CMK (cell line): Measurements from ENCODE around the gene CENPO.

Experiments
- DNase-seq: peaks from one replicate; pipeline ENCODE4 v3.0.0-alpha.2; 2010; ENCODE audit warnings: low read depth

CENPO gene, protein sequence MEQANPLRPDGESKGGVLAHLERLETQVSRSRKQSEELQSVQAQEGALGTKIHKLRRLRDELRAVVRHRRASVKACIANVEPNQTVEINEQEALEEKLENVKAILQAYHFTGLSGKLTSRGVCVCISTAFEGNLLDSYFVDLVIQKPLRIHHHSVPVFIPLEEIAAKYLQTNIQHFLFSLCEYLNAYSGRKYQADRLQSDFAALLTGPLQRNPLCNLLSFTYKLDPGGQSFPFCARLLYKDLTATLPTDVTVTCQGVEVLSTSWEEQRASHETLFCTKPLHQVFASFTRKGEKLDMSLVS

DNA sequence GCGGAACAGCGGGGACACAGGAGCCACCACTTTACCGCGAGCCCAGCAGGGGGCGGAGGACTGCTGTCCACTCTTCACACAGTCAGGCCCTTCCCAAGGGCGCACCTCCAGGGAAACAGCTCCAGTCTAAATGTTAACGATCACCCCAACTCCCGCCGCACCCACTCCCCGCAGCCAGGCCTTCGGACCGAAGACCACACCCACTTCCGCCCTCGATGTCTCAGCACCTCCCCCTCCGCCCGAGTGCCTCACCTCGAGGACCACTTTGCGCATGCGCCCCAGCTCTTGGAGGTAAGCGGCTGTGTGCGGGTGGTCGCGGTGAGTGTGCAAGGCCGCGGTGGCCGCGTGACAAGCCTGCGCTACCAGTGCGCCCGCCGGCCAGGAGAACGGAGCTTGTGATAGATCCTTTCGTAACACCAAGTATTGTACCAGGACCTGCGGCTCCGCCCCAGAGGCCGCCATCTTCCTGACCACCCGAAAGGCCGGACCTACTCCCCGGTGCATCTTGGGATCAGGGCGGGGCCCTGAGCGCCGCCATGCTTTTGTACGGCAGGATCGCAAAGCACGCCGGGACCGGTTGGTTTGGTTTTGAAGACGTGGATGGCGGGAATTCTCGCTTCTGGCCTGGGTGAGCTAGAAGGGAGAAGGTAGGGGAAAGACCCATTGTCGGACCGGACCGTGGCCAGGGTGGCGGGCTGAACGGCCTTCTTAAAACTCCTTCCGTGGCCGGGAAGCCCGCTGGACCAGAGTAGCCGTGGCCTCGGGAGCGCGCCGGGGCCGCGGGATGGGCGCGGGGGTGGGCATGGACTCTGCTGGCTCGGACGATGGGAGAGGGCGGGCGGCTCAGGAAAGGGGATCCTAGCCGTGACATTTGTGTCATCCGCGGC lies at the start of gene CENPO, which contains the start of gene PTRHD1:
Gene CENPO (plus strand): TSS at position 552 of the 887 bp plus-strand sequence. CDS start 495 bp downstream, outside the sequence.
Gene PTRHD1 (minus strand): TSS at position 518 of the 887 bp plus-strand sequence. CDS start 14 bp downstream, at position 504.
- peak; percentile 99 for DNase-seq

DNA sequence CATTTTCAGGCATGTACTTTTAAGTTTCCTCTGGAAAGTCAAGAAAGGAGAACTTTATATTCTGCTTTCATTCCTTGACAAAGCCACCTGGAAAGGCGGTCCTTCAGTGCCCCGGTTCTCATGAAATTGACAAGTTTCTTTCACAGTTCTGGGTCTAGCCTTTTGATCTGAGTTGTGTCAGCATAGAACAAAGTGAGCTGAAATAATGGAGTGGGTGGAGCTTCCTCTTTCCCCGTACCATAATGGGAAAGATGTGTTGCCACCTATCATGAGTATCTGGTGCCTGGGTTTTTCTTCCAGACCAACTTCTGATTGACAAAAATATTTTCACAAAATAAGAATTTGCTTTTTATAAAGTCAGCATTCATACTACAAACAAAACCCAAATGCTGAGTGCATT lies 49.3 kb upstream of the CENPO start:
- no peak for DNase-seq

DNA sequence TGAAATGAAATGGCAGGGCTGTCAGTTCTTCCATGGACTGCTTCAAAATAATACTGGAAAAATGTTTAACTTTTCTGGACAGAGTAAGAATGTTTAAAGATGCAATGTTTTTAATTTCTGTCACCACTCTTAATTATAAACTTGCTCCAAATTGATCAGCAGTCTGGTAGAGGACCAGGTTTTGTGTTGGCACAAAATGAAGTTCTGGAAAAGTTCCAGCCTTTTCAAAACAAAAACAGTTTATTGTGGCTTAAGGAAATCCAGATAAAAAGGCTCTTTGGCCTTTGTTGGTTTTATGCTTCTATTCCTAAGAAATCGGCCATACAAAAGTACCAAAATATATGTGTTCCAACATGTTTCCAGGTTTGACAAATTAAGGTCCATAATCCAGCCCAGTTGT lies 48.9 kb upstream of the CENPO start:
- no peak for DNase-seq

DNA sequence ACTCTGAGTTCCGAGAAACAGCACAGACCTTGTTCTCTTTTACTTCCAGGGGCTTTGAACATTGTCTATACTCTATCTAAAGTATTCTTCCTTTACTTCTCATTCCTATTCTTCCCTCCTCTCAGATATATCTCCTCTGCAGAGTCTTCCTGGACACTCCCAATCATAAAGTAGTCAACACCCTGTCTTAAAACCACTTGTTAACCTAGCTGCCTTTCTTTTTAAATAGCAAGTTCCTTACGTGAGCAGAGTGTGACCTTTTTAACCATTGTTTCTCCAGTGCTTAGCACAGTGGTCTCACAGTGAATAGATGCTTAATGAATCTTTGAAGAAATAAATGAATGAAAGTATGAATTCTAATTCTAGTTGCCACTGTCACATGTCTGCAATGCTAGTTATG lies 47.4 kb upstream of the CENPO start:
- DNase-seq: no peak

DNA sequence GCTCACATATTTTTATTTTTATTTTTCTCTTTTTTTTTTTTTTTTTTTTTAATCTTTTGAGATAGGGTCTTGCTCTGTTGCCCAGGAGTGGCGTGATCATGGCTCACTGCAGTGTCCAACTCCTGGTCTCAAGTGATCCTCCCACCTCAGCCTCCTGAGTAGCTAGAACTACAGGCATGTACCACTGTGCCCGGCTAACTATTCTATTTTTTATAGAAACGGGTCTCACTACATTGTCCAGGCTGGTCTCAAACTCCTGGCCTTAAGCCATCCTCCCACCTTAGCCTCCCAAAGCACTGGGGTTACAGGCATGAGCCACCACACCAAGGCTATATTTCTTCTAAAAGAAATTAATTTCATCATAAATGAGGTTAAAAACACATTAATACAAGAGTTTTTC lies 45.9 kb upstream of the CENPO start:
- DNase-seq: no peak

DNA sequence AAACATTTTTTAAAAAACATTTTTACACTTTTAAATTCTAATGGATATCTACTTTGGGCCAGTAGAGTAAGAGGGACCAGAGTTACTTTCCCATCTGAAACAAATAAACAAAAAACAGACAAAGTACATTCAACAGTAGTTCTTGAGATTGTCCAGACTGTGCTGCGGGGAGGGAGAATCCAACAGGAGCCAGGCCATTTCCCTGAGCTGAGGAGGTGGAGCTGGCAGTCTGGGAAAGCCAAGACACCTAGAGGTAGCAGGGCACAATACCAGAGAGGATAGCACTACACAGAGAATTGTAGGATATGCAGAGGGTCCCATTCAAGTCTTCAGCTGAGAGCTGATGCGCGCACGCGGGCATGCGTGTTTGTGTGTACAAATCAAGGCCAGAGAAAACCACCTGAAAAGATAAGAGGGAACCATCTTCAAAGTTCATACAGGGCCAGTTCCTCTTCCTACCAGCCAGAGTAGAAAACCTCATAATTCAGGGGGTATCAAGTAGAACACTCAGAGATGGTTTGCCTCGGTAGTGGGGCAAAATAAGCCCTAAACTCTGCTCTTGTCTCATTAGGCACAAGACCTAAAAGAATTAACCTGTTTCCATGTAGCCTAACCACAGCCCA lies 44.0 kb upstream of the CENPO start:
- DNase-seq: no peak

DNA sequence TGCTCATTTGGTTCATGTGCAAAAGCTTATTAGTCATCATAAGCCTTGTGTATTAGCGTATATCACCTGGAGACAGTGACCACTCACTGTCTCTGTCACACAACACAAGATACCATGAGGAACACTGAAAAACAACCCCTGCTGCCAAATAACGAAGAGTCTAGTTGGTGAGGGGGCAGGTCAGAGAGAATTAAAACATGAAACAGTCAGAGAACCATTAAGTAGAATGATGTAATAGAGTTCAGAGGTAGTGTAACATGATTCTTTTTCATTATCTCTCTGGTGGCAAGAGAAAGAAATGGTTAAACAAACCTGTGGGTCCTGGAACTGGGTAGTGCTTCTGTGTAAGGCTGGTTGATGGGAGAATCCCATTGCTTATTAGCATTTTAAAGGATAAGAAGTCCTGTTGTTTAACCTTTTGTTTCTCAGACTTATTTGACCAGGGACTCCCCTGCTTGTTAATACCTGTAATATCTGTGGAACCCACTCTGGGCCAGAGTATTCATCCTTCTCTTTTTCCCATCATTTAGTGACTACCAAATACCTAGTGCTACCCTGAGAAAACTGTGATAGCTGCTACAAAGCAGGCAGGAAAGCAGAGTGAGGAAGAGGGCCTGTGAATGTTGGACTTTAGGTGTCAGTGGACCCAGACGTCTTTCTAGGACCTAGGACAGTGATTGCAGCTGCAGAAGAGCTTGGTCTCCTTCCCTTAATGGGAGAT lies 38.1 kb upstream of the CENPO start:
- DNase-seq: no peak

DNA sequence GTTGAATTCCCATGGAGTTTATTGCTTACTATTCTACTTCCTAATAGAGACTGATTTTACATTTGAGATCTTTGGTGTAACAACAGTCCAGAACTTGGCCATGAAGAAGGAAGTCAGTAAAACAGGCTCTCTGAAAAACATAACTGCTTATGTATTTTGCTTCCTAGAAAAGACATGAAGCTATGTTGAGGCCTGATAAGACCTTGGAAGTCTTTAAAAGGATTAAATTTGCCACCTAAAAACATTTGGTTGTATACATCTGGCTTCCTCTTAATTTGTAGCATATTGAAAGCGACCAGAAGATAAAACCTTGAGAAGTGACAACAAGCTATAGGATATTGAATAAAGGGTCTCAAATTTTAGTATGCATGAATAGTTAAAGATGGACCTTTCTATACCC lies 36.4 kb upstream of the CENPO start:
- no peak for DNase-seq

DNA sequence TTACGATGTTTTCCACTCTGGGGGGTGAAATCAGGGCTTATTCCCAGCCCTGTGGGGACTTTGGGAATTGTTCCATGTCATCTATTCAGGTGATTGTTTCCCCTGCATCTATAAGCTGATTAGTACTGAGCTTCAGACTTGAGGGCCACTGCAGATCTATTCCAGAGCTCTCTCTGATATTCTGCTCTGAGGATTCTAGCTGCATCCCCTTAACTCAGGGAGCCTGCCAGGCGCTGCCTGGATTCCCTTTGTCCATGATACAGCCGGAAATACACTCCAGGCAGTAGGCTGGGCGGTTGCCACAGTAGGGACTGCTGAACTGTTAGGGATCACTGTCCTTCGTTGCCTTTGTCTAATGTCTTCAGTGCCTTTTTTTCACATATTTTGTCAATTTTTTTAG lies 31.4 kb upstream of the CENPO start:
- no peak for DNase-seq

DNA sequence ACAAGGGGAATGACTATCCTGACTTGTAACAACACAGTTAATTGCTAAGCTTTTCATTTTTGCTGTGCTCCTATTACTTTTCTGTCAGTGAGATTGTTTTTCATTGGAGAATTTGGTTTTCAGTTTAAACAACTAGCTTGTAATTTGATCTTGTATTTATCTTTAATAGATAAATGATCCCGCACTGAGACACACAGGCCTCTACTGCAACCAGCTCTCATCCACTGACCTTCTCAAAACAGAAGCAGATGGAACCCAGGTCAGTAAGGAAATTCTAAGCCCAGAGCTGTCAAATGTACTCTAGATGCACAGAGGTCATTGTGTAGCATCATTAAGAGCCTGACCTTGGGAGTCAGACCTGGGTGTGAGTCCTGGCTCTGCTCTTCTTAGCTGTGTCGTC lies 30.7 kb upstream of the CENPO start:
- DNase-seq: no peak

DNA sequence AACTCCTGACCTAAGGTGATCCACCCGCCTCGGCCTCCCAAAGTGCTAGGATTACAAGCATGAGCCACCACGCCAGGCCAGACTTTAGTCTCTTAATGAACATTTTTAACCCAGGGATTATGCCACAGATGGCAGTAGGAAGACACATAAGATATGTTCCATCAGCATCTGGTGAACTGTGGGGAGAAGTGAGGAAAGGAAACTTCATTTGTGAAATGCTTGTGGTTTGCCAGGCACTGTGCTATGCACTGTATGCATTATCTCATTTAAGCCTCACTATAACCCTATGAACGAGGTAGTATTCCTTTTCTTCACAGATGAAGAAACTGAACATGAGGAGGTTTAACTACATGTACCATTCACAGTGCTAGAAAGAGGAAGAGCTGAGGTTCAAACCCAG lies 29.4 kb upstream of the CENPO start:
- no peak for DNase-seq

DNA sequence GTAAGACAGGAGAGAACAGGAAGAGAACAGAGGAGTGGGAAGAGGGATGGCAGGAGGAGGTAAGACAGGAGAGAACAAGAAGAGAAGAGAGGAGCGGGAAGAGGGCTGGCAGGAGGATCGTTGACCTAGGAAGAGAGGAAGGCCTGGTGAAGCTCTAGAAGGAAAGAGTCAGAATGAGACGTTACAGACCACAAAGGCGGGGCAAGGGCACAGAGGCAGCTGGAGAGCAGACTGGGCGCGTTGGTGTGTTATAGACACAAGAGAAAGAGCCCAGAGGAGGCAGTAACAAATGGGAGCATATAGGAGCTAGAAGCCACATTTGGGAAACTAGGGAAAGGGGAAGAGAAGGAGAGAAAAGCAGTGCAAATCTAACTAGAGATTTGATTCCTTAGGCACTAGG lies 26.6 kb upstream of the CENPO start:
- no peak for DNase-seq

DNA sequence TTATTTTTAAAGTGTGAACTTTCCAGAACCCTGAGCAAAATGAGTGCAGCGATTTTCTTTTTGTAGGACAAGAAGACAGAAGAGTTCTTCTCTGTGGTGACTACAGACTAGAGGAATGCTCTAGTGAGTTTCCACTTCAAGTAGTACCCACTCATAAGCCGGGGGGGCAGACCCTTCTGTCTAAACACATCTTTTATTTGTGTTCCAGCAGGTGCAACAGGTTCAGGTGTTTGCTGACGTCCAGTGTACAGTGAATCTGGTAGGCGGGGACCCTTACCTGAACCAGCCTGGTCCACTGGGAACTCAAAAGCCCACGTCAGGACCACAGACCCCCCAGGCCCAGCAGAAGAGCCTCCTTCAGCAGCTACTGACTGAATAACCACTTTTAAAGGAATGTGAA lies 25.2 kb upstream of the CENPO start:
- DNase-seq: no peak

DNA sequence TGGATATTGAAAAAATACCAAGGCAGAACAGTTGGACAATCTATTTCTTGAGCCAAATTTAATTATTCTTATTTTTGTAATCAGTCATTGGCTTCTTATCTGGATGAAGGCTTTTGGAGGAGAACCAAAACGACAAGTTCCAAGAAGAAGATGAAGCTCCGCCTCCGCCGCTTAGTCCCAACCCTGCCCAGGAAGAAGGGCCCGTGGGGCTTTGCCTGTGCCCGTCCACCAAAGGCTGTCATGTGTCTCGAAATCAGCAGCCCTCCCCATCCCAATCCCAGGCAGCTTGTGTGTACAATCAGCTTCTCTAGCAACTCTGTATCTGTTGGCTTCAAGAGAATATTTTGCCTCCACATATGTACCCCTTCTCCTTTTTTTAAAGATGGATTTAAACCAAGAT lies 24.6 kb upstream of the CENPO start:
- no peak for DNase-seq

DNA sequence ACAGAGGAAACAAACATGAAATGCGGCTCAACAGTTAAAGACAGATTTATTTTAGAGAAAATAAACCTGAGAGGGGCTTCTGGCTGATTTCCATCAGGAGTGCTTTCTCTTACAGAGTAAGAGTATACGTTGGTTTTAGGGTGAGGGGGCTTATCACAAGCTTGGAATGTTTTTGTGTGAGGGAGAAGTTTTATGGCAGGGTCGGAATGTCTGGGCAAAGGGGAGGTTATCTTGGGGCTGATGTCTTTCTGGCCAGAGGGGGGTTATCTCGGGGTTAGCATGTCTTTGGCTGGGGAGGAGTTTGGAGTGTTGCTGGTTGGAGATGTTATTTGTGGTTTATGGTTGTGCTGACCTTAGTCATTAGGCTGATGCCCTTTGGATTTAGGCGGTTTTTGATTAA lies 22.2 kb upstream of the CENPO start:
- no peak for DNase-seq

DNA sequence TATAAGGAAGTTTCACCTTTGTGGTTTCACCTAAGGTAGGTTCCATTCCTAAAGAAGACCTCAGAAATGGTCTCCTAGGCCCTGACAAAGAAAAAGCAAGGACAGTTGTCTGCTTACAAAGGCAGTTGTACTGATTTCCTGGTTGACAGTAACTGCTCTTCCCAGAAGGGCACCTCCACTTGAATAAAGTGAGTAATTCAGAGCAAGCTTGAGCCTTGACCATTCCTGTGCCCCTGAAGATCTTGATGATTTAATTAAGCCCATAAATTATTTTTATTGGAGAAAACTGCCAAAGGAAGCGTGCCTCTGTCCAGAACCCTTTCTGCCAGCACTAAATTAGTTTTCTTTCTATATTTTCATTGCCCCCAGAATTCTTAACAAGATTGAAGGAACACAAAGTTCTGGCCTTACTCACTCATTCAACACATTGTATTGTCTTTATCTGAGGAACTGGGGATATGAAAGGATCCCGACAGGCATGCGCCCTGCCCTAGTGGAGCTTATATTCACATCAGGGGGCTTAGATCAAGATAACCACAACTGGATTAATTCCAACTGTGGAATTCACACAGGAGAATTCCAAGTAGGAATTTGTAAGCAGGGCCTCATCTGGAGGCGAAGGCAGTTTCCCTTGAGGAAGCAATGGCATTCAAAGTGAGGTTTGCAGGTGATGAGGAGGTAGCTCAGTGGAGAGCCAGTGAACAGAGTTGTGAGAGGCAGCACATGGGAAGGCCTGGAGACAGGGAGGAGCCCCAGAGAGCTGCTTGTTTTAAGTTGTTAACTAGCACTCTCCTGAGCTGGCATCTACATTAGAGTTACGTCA lies 21.2 kb upstream of the CENPO start:
- no peak for DNase-seq

DNA sequence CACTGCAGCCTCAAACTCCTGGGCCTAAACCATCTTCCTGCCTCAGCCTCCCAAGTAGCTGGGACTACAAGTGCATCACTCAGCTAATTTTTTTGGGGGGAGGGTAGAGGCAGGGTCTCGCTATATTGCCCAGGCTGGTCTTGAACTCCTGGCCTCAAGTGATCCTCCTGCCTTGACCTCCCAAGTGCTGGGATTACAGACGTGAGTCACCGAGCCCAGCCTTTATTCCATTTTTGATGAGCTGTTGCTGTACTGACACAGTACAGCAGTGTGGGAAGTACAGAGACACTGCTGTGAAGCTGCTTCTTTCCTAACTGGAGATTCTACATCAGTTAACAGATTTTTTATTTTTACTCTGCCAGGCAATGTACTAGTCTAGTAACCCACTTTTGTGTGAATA lies 18.9 kb upstream of the CENPO start:
- DNase-seq: no peak

DNA sequence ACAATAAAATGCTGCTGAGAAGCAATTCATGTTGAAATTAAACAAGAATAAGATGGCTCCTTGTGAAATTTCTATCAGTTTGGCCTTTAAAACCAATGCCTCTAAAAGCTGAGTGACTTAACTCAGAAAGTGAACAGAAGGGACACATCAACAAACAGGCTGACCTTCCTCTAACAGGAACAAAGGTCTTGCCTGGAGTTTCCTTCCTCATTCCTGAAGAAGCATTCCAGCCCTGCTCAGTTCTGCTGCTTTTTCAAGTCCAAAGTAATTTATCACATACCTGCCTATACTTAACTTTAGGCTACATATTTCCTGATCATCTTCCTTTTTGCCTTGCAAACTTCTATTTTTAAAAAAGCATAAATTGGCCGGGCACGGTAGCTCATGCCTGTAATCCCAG lies 14.1 kb upstream of the CENPO start:
- DNase-seq: no peak

DNA sequence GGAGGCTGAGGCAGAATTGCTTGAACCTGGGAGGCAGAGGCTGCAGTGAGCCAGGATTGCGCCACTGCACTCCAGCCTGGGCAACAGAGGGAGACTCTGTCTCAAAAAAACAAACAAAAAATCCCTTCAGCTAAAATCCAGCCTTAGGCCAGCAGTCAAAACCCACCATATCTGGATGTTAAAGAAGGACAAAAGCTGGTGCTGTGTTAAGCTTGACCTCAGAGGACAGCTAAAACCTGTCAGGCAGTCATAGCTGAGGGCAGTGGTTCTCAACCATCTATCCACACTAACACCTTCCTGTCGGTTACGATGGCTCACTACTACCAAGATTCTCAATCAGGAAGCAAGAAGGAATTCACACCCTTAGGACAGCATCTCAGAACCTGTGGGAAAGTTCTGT lies 9.6 kb upstream of the CENPO start:
- no peak for DNase-seq

DNA sequence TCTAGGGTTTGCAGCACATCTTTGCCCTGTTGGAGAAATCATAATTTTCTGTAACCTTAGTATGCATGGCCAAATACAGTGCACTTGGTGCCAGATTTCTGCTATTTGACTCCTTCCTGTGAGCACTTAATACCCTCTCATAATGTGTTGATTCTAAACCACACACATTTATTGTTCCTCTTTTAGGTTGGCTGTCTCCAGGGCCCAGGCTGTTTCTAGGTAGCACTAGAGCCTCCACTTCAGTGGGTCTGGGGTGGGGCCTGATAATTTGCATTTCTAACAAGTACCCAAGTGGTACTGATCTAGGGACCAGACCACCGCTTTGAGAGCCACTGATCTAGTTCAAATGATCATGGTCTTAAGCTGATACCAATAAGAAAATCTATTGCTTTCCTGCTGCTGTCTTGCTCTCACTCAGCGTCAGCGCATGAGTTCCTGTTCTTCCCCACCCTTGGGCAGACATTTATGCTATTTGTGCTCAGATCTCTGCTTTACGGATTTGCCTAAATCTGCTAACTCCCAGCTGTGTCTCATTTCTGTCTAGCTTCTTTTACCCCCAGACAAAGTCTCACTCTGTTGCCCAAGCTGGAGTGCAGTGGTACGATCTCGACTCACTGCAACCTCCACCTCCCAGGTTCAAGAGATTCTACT lies 7.4 kb upstream of the CENPO start:
- no peak for DNase-seq

DNA sequence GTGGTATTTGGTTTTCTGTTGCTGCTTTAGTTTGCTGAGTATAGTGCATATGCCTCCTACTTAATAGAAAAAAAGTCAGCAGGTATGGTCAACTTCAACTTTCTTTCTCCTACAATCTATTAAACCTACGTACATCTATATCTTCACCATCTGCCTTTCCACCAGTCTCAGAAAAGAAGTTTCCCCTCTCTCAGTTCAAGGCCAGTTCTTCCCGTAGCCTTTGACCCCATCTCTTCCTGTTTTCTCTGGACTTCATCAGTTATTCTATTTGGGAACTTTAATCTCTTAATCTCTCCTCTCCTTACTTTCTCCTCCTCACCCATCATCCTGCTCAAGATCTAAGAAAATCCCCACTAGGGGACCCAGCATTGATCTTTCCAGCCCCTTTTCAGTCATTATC lies 5.7 kb upstream of the CENPO start:
- no peak for DNase-seq
